Testis (tissue), 3 donors: ENCODE measurements around the gene PEX14. TPM values are rescaled to one million over a fixed set of nuclear protein-coding genes. Genes with fewer than 3 reads are reported as not detected.

Source experiments
- DNase-seq: peaks from one replicate; pipeline ENCODE4 v3.0.0-alpha.2; 2019
- H3K27ac ChIP-seq, 2 donors: fragments of 200-600 bp; sonication (generic); one replicate each; pipeline ENCODE4 v1.5.1; 2019
- H3K27me3 ChIP-seq: fragments of 200-600 bp; sonication (generic); one replicate; pipeline ENCODE4 v1.5.1; 2019
- H3K36me3 ChIP-seq: fragments of 200-600 bp; sonication (generic); one replicate; pipeline ENCODE4 v1.5.1; 2017; ENCODE audit warnings: low read depth; ENCODE audit errors: missing control alignments
- H3K4me1 ChIP-seq: fragments of 200-600 bp; sonication (generic); one replicate; pipeline ENCODE4 v1.5.1; 2019
- H3K4me3 ChIP-seq, 2 donors: fragments of 200-600 bp; sonication (generic); one replicate each; pipeline ENCODE4 v1.5.1; 2017 to 2019
- H3K9me3 ChIP-seq: fragments of 200-600 bp; sonication (generic); one replicate; pipeline ENCODE4 v1.5.1; 2017
- POLR2A ChIP-seq: fragments of 450-650 bp; IDR thresholded peaks from one replicate; pipeline ENCODE4 v1.6.1; 2017; ENCODE audit warnings: antibody characterized with exemption, mild to moderate bottlenecking, moderate library complexity
- WGBS, 2 donors: methylation state at CpG; one replicate each; pipeline ENCODE4 v1.1.5; 2018; 5-methylcytosine and 5-hydroxymethylcytosine counted together
- intact Hi-C: fragments of 100-400 bp; cut with DNase I; formaldehyde crosslinking; loops from one replicate; pipeline ENCODE4 v1.15.1; 2023; ENCODE audit warnings: low total_unique reads
- polyA plus RNA-seq: library from polyadenylated mRNA; stranded (reverse); fragments of 350-450 nt; fragmentation: Illumina TruSeq; extraction: RNeasy Lipid Tissue Mini Kit (QIAGEN cat#74804); gene quantifications from one replicate; pipeline ENCODE4 v1.2.3, GENCODE V29; 2014; ENCODE audit warnings: low read depth, low replicate concordance; ENCODE audit not compliant: insufficient read depth
- total RNA-seq, 2 donors: library from RNA; depleted of rRNA; stranded (reverse); fragments of >200 nt; gene quantifications; one replicate each; pipeline ENCODE4 v1.2.3, GENCODE V29; 2016
- TF ChIP-seq, protein P1 (sequence below), 3 experiments: fragments of 450-650 bp in 2 of 3; fragments of 200-600 bp in 1 of 3; sonication (generic) in 1 of 3; IDR thresholded peaks; one replicate each; pipeline ENCODE4 v1.5.1; 2016 to 2019; ENCODE audit warnings: antibody characterized with exemption in 3 of 3, mild to moderate bottlenecking in 2 of 3, moderate library complexity in 1 of 3

Gene PEX14
- total and polyA plus RNA-seq, 3 donors from 2014 or later = 28.6 to 39.8 (median 30.3) TPM

DNA sequence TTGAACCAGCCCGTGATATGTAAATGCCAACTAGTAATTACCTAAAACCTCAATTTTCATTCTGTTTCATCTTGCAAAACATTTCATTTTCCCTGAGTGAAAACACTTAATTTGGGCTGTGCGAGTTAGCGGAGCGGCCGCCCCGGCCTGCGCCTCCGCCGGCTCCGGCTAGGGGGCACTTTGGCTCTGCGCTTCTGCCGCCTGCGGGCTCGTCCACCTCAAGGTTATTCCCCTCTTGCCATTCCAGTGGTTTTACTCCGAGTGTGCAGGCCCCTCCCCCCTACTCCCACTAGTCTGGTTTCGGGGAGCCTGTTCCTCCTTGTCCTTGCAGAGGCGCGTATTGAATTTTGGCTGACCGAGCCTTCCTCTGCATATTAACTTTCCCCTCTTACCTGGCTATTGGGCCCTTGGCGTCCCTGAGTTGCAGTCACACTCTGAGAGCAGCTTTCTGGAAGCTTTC is 55.6 kb downstream of the PEX14 start:
- peaks cover 8% of the 10 kb centered on the region for H3K4me1 ChIP-seq
- intact Hi-C loops = no loop called here
- 32 to 42% methylated on average over 20 of the region's 20 CpGs for WGBS, 2 donors
- no peaks in the 10 kb centered on the region for H3K9me3 ChIP-seq
- no peak overlapping the region for H3K27ac ChIP-seq
- no peaks in the 10 kb centered on the region for H3K36me3 ChIP-seq
- H3K27me3 ChIP-seq = no peaks in the 10 kb centered on the region
- DNase-seq = peak; percentile 52
- TF ChIP-seq POLR2A = no peak
- TF ChIP-seq, protein P1, sequence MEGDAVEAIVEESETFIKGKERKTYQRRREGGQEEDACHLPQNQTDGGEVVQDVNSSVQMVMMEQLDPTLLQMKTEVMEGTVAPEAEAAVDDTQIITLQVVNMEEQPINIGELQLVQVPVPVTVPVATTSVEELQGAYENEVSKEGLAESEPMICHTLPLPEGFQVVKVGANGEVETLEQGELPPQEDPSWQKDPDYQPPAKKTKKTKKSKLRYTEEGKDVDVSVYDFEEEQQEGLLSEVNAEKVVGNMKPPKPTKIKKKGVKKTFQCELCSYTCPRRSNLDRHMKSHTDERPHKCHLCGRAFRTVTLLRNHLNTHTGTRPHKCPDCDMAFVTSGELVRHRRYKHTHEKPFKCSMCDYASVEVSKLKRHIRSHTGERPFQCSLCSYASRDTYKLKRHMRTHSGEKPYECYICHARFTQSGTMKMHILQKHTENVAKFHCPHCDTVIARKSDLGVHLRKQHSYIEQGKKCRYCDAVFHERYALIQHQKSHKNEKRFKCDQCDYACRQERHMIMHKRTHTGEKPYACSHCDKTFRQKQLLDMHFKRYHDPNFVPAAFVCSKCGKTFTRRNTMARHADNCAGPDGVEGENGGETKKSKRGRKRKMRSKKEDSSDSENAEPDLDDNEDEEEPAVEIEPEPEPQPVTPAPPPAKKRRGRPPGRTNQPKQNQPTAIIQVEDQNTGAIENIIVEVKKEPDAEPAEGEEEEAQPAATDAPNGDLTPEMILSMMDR (IDR thresholded peaks at IDR 0.05) = peak; percentile 36 to 56 (median 37)
- no peak overlapping the region for H3K4me3 ChIP-seq

DNA sequence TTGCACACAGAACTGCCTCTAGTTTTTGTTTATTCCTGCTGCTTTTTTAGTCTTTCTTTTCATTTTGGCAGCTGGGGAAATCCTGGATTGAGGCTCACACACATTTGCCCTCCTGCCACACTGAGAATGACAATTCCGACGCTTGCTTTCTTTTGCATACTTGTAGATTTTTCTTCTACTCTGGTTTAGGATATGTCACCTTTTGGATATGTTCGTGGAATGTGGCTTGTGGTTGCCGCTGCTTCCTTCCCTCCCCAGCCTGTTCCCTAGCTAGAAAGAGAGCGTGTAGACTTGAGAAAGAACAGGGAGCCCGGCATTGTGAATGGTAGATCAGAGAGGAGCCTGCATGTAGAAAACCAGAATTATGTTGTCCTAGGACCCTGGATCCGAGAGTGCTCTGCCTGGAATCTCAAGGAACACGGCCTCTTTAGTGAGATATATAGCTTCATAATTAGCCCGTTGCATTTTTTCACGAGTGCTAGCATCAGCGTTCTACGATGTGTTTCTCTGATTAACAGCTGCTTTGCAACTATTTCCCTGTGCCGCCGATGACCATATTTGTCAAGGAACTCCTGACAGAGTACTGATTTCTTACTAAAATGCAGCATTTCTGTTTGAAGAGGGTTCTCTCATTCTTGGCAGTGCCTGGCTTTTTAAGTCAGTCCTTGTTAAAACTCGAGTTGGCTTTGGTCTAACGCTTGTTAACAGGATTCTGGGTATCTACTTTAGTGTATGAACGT is 56.2 kb downstream of the PEX14 start:
- intact Hi-C loops = no loop called here
- no peaks in the 10 kb centered on the region for H3K9me3 ChIP-seq
- peaks cover 8% of the 10 kb centered on the region for H3K4me1 ChIP-seq
- DNase-seq = no peak
- TF ChIP-seq, protein P1 (IDR thresholded peaks at IDR 0.05) = no peak
- TF ChIP-seq POLR2A = no peak
- 79 to 85% methylated on average over 17 of the region's 17 CpGs for WGBS, 2 donors
- H3K4me3 ChIP-seq = no peak overlapping the region
- H3K36me3 ChIP-seq = no peaks in the 10 kb centered on the region
- H3K27ac ChIP-seq = no peak overlapping the region
- H3K27me3 ChIP-seq = no peaks in the 10 kb centered on the region

DNA sequence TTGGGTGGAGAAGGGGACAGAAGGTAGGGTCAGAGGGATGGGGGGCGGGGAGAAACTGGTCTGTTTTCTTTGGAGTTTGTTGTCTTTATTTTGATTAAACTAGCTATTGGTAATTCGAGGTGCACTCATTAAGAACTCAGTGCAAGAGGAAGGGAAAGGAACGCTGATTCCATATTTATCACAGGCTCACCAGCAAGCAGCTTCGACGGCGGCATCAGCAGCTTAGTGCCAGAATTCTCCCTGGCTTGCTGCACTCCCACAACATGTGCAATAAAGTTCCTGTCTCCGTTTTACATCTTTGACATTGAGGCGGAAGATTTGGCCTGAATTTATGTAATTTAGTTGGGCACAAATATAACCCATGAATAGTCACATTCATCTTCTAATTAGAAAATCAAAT is 57.6 kb downstream of the PEX14 start:
- Histone ChIP-seq H3K9me3 (no peaks in the 10 kb centered on the region), H3K4me1 (peaks cover 8% of the 10 kb centered on the region), H3K36me3 (no peaks in the 10 kb centered on the region), H3K27me3 (no peaks in the 10 kb centered on the region), H3K27ac (no peak overlapping the region), H3K4me3 (no peak overlapping the region)
- intact Hi-C loops = no loop called here
- TF ChIP-seq POLR2A = no peak
- TF ChIP-seq, protein P1 (IDR thresholded peaks at IDR 0.05) = no peak
- no peak for DNase-seq
- WGBS, 2 donors = 76 to 81% methylated on average over 8 of the region's 8 CpGs

DNA sequence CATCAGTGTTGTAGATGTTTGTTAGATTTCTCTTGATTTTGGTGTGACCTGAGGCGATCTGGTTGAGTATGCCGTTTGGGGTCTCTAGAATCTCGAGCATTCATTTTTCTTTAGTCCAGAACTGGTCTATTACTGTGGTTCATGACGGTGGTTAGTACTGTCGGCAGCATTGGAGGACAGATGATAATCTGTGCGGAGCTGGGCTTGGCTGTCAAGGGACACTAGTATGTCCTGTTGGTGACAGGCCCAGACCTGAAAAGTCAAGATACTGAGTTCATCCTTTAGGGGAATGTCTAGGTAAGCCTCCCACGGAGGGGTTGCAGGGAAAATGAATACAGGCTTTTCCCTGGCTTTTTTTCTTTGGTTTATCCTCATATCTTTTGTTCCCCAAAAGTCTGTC is 59.8 kb downstream of the PEX14 start:
- Histone ChIP-seq H3K4me3 (no peak overlapping the region), H3K27ac (no peak overlapping the region), H3K9me3 (no peaks in the 10 kb centered on the region), H3K27me3 (no peaks in the 10 kb centered on the region), H3K4me1 (peaks cover 8% of the 10 kb centered on the region), H3K36me3 (no peaks in the 10 kb centered on the region)
- intact Hi-C loops = no loop called here
- TF ChIP-seq, protein P1 (IDR thresholded peaks at IDR 0.05) = no peak
- no peak for TF ChIP-seq POLR2A
- 91 to 93% methylated on average over 7 of the region's 7 CpGs for WGBS, 2 donors
- DNase-seq = no peak
